Measurements from ENCODE around the gene WNK2. TPM values are rescaled to one million over a fixed set of nuclear protein-coding genes. Genes with fewer than 3 reads are reported as not detected.

Gene WNK2
- total and polyA plus RNA-seq, 8 donors = 0.93 to 10.4 (median 7.4) TPM

- Histone ChIP-seq H3K27me3 (peaks cover 0 to 16% of the 10 kb centered on the region in 2 donors), H3K9me3 (no peaks in the 10 kb centered on the region), H3K36me3 (no peaks in the 10 kb centered on the region), H3K4me3 (no peak overlapping the region), H3K4me1 (no peaks in the 10 kb centered on the region), H3K27ac (no peak overlapping the region)
- DNase-seq (peak in 1 of 4 donors; percentile 24), ATAC-seq (no peak)
- TF ChIP-seq, protein P1, sequence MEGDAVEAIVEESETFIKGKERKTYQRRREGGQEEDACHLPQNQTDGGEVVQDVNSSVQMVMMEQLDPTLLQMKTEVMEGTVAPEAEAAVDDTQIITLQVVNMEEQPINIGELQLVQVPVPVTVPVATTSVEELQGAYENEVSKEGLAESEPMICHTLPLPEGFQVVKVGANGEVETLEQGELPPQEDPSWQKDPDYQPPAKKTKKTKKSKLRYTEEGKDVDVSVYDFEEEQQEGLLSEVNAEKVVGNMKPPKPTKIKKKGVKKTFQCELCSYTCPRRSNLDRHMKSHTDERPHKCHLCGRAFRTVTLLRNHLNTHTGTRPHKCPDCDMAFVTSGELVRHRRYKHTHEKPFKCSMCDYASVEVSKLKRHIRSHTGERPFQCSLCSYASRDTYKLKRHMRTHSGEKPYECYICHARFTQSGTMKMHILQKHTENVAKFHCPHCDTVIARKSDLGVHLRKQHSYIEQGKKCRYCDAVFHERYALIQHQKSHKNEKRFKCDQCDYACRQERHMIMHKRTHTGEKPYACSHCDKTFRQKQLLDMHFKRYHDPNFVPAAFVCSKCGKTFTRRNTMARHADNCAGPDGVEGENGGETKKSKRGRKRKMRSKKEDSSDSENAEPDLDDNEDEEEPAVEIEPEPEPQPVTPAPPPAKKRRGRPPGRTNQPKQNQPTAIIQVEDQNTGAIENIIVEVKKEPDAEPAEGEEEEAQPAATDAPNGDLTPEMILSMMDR (IDR thresholded peaks at IDR 0.05) = no peak
- intact Hi-C loops (cut with DNase I) = no loop called here
Measured at GRCh38 chr9:93222890-93223259, 38.9 kb downstream of the WNK2 start.

- Histone ChIP-seq H3K27ac (no peak overlapping the region), H3K9me3 (no peaks in the 10 kb centered on the region), H3K27me3 (peaks cover 0 to 17% of the 10 kb centered on the region in 2 donors), H3K4me1 (no peaks in the 10 kb centered on the region), H3K36me3 (no peaks in the 10 kb centered on the region), H3K4me3 (no peak overlapping the region)
- ATAC-seq (peak; percentile 15), DNase-seq (peak in 1 of 4 donors; percentile 43)
- intact Hi-C loops (cut with DNase I) = no loop called here
- TF ChIP-seq, protein P1 (IDR thresholded peaks at IDR 0.05) = no peak
Measured at GRCh38 chr9:93223260-93224180, 39.6 kb downstream of the WNK2 start.

GRCh38 chr9:93224591-93224990 lies 40.7 kb downstream of the WNK2 start:
- no peak for ATAC-seq
- H3K27ac ChIP-seq = no peak overlapping the region

GRCh38 chr9:93225417-93225816 lies 41.5 kb downstream of the WNK2 start:
- Histone ChIP-seq H3K9me3 (no peaks in the 10 kb centered on the region), H3K4me1 (no peaks in the 10 kb centered on the region), H3K27ac (no peak overlapping the region), H3K4me3 (no peak overlapping the region), H3K36me3 (no peaks in the 10 kb centered on the region), H3K27me3 (peaks cover 0 to 36% of the 10 kb centered on the region in 2 donors)
- DNase-seq = no peak
- intact Hi-C loops (cut with DNase I) = no loop called here
- TF ChIP-seq, protein P1 (IDR thresholded peaks at IDR 0.05) = no peak
- ATAC-seq = no peak

More at GRCh38 chr9:93224591-93224990, 40.7 kb downstream of the WNK2 start:
- H3K36me3 ChIP-seq = no peaks in the 10 kb centered on the region
- H3K4me1 ChIP-seq = no peaks in the 10 kb centered on the region
- TF ChIP-seq, protein P1 (IDR thresholded peaks at IDR 0.05) = no peak
- no peak overlapping the region for H3K4me3 ChIP-seq
- peaks cover 0 to 28% of the 10 kb centered on the region in 2 donors for H3K27me3 ChIP-seq
- DNase-seq = no peak
- intact Hi-C loops (cut with DNase I) = no loop called here
- H3K9me3 ChIP-seq = no peaks in the 10 kb centered on the region

GRCh38 chr9:93225892-93226291 lies 42.0 kb downstream of the WNK2 start:
- DNase-seq (peak in 1 of 4 donors; percentile 51), ATAC-seq (no peak)
- no peaks in the 10 kb centered on the region for H3K36me3 ChIP-seq
- H3K9me3 ChIP-seq = no peaks in the 10 kb centered on the region
- TF ChIP-seq, protein P1 (IDR thresholded peaks at IDR 0.05) = no peak
- intact Hi-C loops (cut with DNase I) = no loop called here
- peaks cover 0 to 1% of the 10 kb centered on the region in 2 donors for H3K4me1 ChIP-seq
- peaks cover 0 to 41% of the 10 kb centered on the region in 2 donors for H3K27me3 ChIP-seq
- H3K4me3 ChIP-seq = no peak overlapping the region
- no peak overlapping the region for H3K27ac ChIP-seq
